SK-N-SH (cell line): Measurements from ENCODE around the gene SLC35B4.

Experiments used
- CTCF ChIP-seq: fragments of 200-600 bp; sonication (generic); IDR thresholded peaks from 2 replicates; pipeline ENCODE4 v1.6.1; 2017; ENCODE audit warnings: antibody characterized with exemption, mild to moderate bottlenecking, moderate library complexity
- EP300 ChIP-seq, 2 experiments: IDR thresholded peaks; 2 replicates each; pipeline versions ENCODE4 v1.4.0 to v1.6.1; 2012; ENCODE audit warnings: borderline replicate concordance in 1 of 2, low read depth in 1 of 2, low read length in 1 of 2
- EZH2phosphoT487 ChIP-seq: fragments of 200-600 bp; sonication (generic); IDR thresholded peaks from 2 replicates; pipeline ENCODE4 v1.6.1; 2017; ENCODE audit warnings: low read depth, mixed run types, mild to moderate bottlenecking, antibody characterized with exemption, moderate library complexity, borderline replicate concordance
- JUND ChIP-seq: IDR thresholded peaks from 2 replicates; pipeline ENCODE4 v1.4.0; 2012
- TAF1 ChIP-seq: IDR thresholded peaks from 2 replicates; pipeline ENCODE4 v1.6.1; 2012; ENCODE audit warnings: low read depth, mild to moderate bottlenecking, low read length, moderate library complexity, borderline replicate concordance

GRCh38 chr7:134329614-134330346 is 13.1 kb upstream of the SLC35B4 start:
- no peak for TF ChIP-seq CTCF
- TF ChIP-seq TAF1: no peak
- no peak for TF ChIP-seq JUND
- no peak for TF ChIP-seq EZH2phosphoT487
- TF ChIP-seq EP300 (IDR thresholded peaks at IDR 0.05; ENCODE audit: borderline replicate concordance in 1 of 2, low read depth in 1 of 2, low read length in 1 of 2): peak in 1 of 2 experiments; percentile 41; a peak in 1 of 4 replicates
